HG03571 (cell line): ENCODE results near the gene CRYGN.

ENCODE experiments used
- ATAC-seq: cut with Tn5 transposase; IDR thresholded peaks from one replicate; pipeline ENCODE4 v1.9.1; 2021; ENCODE audit not compliant: unreplicated experiment

Gene CRYGN

DNA sequence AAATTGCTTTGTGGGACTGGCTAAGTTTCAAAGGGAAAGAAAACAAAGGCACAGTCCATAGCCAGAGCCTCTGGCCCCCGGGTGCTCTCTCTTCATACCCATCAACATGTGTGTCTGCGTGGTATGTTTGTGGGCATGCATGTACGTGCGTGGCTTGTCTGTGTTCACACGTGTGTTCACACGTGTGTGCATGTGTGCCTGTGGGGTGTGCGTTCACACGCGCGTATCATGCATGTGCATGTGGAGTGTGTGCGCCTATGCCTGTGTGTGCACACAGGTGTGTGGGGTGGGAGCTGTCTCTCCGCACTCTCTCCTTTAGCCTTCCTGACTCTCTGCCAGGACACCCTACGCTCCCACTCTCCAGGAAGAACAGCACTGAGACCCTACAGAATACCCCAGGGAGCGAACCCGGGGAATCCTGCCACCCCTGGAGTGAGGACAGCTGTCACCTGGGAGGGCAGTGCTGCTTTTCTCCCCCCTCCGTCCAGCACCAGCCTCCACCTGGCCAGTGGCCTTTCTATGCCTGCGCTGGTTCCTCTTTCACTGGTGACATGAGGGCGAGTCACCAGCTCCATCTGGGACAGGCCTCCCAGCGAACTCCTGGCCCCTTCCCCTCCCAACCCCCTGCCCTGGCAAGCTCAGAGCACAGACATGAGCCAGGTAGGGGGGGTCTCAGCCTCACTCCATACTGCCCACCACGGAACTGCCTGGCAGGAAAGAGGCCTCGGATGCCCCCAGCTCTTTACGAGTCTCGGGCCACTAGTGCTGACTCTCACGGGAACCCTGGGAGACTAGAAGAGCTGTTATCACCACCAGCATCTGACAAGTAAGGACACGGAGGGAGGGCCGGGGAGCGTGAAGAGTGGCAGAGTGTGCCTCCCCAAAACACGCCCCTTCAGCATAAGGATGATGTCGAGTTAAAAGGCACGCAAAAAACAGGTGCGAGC, 46.6 kb downstream of the CRYGN start:
- no peak for ATAC-seq

DNA sequence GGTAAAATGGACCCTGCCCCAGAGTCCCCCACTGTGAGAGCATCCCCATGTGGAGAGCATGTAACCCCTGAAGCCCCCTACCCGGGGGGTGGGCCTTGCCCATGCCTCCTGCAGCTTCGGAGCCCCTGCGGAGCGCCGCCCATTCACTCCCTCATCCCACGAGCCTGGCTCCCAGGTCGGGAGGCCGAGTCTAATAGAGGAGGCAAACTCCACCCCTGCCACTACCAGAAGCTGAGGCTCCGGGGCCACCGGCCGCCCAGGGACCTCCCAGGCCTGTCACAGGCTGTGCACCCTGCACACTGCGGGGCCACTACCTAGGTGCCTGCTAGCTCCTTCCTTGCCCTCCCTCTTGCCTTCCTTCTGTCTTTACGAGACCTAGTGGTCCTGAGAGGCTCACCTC, 47.5 kb downstream of the CRYGN start:
- no peak for ATAC-seq

DNA sequence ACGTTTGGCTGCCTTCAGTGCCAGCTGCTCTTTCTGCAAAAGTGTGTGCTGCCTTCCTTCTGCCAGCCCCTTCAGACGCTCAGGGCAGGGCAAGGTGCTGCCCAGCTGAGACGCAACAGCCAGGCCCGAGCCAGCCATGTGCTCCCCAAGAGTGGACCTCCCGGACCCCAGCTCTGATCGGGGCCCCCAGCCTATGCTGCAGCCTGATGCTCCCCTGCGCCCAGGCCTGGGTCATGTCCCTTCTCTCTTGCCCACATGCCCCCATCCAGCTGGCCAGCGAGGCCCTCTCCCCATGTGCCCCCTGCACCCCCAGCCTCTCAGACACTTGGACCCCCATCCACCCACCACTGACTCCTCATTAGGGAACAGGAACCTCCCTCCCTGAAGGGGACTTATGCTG, 47.9 kb downstream of the CRYGN start:
- ATAC-seq = no peak

DNA sequence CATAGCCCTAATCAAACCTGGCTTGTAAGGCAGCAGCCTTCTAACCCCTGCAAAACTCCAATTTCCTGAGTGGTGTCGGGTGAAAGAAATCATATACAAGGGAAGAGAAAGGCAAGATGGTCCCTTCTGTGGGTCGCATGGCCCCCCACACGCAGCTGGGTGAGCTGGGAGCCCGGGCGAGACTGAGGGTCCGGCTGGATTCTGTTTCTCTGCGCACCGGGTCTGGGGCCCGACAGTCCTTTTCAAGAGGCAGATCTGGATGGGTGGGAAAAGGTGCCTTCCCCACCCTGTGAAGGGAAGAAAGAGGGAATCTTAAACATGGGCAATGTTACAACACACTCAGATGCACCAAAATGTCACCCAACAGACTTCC, 48.6 kb downstream of the CRYGN start:
- ATAC-seq = no peak

DNA sequence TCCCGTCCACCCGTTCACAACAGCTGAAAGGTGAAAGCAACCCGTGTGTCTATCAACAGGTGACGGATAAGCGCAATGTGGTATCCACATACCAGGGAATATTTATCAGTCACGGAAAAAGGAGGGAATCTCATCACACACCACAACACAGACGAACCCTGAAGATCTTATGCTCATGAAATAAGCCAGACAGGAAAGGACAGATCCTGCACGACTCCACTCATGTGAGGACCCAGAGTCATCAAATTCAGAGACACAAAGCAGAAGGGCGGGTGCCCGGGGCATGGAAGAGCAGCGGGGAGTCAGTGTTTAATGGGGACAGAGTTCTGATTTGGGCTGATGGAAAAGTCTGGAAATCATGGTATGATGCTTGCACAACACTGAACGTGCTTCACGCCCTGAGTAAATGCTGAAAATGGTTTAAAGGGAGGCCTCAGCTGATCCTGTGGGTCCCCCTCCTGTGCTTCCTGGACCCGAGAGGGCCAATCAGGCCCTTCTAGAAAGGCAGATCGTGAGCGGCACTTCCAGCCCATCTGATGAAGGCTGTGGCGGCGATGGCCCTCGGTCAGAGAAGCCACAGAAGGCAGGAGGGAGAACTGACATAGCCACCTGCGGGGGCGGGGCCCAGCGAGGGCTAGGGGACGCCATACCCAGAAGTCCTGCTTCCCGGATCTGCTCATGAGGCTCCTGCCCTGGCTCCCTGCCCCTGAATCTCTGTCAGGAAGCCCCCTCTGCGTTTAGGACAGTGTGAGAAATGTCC, 49.2 kb downstream of the CRYGN start:
- ATAC-seq = no peak

DNA sequence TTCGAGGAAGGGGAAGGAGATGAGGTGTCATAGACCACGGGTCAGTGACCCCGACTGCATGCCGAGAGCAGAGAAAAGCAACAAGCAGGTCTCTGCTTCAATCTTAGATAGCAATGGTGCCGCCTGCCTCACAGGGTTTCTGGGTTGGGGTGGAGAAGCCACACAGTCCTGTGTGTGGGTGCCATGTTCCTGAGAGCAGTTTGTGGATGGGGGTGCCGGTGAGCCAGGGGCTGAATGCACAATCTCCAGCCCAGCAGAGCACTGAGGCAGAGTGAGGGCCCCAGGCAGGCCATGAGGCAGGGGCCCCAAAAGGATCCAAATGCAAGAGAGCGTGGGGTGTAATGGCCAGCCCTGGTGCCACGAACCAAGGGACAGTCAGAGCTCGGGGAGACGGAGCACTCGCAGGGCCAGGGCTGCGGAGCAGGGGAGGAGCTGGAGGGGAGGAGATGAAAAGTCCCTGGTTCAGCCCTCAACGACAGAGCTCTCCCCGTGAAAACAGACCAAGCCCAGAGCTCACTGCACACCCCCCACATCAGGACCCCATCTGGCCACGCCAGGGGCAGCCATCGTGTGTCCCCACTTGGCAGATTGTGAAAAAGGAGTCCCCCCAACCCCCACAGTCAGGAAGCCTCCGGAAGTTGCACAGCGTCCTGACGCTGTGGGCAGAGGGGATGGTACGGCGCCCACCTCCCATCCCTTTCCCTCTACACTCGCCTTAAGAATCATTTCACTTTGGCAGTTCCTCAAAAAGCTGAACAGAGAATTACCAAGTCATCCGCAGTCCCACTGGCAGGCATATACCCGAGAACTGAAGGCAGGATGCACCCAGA, 50.0 kb downstream of the CRYGN start:
- ATAC-seq = no peak

DNA sequence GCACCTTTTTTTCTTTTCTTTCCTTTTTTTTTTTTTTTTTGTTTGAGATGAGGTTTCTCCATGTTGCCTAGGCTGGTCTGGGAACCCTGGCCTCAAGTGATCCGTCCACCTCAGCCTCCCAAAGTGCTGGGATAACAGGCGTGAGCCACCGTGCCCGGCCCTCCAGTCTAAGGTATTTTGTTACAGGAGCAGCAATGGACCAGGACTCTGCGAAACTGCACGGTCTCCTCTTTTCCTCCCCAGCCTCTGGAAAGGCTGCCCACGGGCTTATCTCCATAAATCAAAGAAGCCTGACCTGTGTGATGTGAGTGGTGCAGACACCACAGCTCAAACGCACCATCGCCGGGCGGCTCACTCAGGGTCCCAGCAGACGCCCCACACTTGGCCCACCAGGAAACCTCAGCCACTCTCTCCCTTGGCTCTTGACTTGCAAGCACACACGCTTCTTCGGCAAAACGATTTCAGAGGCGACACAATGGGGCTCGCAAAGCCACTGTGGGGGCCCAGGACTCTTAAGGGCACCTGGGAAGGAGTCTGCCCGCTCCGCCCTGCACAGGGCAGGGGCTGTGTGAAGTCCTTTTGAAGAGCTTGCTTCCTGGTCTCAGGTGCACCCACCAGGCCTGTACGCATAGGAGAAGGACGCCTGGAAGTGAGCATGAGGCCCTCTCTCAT, 50.7 kb downstream of the CRYGN start:
- no peak for ATAC-seq

DNA sequence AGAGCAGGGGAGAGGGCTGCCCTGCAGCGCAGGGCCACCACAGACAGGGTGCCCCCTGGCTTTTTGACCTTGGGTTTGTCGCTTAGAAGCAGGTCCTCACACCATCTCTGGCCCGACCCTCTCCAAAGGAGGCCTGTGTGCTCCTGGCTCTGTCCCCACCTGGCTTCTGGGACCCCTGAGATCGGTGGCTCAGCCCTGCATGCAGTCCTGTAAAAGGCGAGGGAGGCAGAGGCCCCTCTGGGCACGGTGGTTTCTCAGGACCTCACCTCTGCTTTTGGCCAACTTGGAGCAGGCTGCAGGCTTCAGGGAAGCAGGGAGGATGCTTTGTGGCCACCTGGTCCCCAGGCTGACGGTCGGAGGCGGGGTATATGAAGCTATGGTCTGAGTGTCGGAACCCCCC, 51.5 kb downstream of the CRYGN start:
- ATAC-seq = no peak

DNA sequence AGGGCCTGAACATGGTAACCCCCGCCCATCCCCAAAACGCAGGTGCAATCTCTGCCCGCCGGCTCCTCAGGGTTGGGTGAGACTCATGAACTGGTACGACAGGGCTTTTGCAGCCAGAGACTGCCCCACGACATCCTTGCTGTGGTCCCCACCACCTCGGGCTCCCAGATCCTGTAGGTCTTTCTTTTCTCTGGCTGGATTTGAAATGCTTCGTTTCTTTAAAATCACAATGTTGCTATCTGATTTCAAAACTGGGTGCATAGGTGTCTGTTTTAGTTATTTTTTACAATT, 52.0 kb downstream of the CRYGN start:
- no peak for ATAC-seq

DNA sequence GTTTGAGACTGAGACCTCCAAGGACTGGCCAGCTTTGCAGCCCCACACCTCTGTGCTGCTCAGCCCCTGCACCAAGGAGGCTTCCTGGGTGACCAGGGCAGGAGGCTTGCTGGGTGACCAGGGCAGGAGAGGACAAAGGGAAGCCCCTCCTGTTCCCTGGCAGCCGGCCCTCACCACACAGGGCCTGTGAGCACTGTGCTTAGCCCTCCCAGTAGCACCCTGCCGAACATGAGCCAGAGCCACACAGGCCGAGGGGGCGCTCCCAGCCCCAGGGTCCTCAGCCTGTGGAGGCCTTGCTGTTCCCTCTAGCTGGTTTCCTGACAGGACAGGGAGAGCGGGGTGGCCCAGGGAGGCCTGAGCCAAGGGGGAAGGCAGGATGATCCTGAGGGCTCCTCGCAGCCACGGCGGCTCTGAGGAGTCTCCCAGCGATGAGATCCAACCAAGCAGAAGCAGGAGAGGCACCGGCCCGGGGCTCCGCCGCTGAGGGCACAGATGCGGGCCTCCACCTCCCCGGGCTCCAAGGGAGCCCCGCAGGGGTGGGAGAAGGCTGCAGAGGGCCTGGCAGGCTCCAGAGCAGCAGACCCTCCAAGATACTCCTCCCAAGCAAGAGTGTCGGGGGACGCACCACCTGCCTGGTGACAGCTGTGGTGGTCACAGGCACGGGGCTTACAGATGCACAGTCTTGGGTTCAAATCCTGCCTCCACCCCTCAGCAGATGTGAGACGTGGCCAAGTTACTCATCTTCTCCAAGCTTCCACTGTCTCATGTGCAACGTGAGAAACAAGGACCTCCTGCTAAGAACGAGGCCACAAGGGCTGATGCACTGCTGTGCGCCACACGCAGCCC, 52.6 kb downstream of the CRYGN start:
- no peak for ATAC-seq

DNA sequence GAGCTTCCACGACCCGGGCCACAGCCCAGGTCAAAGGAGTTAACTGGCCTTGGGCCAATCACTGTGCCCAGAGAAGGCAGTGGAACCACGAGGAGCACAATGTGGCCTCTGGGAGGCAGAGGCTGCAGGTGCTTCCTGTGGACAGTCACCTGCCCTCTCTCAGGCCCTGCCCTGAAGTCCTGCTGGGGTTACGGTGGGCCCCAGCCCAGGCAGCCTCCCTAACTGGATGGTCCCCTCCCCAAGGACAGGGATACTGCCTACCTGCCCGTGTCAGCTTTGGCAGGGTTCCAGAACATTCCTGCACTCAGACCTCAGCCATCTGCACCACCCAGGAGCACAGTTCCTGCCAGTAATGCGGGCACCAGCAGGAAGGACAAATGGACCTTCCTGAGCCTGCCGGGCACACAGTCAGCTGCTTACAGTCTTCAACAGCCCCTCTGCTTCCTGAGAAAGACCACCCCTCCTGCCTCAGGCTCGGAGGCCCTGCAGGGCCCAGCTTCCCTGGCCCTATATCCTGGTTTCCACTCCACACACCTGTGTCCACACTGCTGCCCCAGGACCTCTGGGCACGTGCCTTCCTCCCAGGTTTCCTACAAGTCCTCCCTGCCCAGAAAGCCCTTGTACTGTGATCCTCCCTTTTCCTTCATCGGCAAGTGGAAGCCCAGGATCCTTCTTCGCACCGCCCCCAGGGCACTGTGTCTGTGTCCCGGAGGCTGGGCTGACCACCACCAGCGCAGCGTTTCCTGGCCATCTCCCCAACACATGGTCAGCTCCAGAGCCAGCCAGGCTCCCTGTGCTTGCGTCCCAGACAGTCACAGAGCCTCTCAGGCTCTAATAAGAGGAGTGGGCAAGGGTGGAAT, 53.4 kb downstream of the CRYGN start:
- ATAC-seq = no peak

DNA sequence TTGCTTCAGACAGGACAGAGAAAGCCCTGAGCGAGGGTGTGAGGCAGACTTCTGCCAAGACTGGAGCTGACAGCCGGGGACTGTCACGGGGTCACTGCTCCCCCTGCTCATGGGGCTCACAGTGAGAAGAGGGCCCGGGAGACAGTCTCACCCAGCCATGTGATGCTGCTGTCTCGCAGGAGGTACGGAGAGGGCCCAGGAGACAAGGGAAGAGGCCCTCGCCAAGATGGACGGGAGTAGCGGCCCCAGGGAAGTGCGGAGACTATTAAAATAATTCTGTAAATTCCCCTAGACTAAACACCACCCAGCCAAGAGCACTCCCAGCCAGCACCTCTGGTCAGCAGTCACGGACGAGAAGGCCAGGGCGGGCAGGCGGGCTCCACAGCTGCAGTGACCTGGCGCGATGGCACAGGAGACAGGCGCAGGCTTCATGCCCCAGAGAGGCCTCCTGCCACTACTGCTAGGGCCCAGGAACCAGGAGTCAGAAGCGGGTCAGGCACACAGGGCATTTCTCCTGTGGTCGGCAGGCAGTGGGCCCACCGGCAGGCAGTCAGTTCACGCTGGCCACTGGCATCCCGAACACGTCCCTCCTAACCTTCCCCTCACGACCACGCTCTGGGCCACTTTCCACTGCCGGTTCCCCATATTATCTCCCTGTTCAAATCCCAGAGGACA, 54.2 kb downstream of the CRYGN start:
- no peak for ATAC-seq

DNA sequence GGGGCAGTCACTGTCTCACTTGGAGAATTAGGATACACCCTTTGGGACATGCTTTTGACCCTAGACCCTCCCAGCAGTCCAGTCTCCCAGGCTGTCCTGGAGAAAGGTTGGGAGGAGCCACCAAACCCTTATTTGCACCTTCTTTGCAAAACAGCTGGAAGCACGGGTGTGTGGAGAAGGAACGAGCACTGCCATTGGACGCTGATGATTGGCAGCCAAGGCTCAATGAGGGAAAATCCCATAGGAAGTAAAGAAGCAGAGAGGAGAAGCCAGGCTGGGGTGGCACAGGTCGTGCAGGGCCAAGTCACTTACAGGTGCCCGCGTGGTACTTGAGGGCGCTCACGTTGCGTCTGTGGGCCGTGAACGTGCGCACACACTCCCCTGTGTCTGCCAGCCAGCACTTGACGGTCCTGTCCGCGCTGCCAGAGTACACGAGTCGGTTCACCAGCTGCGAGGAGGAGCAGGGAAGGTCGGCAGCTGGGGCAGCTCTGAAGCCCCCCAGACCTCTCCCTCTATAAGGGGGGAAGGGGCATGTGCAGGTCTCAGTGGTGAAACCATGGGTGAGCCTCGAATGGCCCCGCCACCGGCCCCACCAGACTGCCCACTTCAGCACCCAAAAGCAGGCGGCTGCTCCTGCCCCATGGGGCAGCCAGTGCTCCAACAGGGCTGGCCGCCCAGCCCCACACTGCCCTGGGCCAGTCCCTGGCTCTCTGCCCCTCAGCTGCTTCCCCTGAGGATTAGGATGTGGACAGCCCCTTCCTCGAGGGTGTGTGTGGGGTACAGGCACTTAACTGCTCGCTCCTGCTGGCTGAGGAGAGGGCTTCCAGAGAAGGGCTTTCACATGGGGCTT, 54.9 kb downstream of the CRYGN start:
- ATAC-seq = no peak

DNA sequence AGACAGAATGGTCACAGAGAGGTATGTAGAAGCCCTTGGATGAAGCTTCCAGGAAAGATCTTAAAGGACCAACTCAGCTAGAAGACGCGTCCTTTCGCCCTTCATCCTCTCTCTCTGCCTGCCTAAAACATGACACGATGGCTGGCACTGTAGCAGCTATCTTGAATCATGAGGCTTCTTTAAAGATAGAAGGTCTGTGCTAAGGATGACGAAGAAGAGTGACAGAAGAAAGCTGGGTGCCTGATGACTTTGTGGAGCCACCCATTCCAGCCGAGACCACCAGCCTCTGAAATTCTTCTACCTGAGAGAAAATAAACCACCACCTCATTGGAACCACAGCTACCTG, 55.6 kb downstream of the CRYGN start:
- no peak for ATAC-seq

DNA sequence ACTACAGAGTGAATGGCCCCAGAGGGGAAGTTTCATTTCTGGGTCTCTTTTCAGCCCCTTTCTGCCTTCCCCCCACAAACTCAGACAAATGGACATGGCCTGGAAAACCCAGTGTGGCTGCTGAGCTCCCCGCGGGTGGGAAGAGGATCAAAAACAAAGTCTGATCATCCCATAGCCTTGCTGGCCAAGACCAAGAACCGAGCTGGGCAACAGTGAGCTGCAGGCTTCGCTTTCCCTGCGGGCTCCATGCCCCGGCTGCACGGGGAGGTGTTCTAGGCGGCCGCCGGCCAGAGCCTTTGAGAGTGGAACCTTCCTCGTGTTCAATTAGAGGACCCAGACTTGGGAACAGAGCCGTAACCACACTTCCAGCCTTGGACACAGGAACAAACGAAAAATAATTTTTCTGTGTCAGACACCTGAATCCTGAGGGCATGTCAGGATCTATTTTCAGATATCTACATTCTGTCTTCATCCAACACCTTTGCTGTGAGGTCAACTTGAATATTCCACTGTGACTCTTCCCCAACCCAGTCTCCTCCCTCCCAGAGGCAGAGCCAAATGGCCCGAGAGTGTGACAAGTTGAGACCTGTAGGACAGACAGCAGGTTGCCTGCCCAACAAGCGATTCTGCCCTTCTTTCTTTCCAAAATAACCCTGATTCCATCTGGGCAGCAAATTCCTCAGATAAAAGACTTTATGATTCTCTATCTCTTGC, 56.1 kb downstream of the CRYGN start:
- ATAC-seq = no peak

DNA sequence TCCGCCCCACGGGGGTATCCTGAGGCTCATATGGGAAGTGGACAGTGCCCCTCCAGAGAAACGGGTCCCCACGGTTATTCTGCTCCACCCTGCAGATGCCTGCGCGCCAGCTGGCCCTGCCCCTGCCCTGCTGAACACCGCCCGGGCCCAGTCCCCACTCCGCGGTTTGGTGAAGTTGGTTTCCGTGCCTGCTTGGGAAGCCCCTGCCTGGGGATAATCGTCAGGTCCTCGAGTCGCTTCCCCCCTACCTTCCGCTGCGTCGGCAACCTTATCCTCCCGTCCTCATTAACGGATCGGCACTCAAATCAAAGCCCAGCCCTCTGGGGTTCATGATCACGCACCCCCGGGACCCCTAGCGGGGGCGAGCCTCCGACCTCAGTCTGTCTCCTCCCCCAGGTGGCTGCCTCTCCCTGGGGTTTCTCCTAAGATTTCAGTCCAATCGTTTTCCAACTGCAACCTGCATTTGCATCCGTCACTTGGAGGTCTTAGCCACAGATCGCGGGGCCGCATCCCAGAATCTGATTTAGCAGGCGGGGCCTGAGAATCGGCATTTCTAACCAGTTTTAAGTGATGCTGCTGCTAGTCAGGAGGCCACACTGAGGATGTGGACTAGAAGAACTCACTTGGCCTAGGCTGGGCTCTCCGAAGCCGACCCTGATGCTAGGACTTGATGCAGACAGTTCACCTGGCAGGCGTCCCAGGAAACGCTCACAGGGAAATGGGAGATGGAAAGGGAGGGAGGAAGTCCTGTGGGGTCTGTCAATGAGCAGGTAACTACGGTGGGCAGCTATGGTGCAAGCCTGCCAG, 57.7 kb downstream of the CRYGN start:
- ATAC-seq = no peak
